GM23338 (cell line): Measurements from ENCODE around the gene HTR6. TPM values are rescaled to one million over a fixed set of nuclear protein-coding genes. Genes with fewer than 3 reads are reported as not detected.

ENCODE experiments used
- ATAC-seq: fragments of 200-7000 bp; cut with Tn5 transposase; 3 replicates; pipeline ENCODE4 v1.9.1; 2020
- DNase-seq: peaks from one replicate; pipeline ENCODE4 v3.0.0-alpha.2; 2015; ENCODE audit warnings: low spot score
- H2AFZ ChIP-seq: fragments of 200-600 bp; sonication (generic); 2 replicates; pipeline ENCODE4 v1.8.0; 2016; ENCODE audit warnings: antibody characterized with exemption, mild to moderate bottlenecking, moderate library complexity
- H3F3A ChIP-seq: fragments of 200-600 bp; sonication (generic); replicated peaks from 2 replicates; pipeline ENCODE4 v1.8.0; 2017; ENCODE audit warnings: antibody characterized with exemption, mixed run types, low read depth
- H3K27ac ChIP-seq: fragments of 200-600 bp; sonication (generic); 2 replicates; pipeline ENCODE4 v1.6.1; 2016; ENCODE audit warnings: low read depth
- H3K27me3 ChIP-seq: fragments of 200-600 bp; sonication (generic); 2 replicates; pipeline ENCODE4 v1.8.0; 2016; ENCODE audit warnings: mild to moderate bottlenecking, mixed run types, moderate library complexity; ENCODE audit not compliant: insufficient read depth
- H3K36me3 ChIP-seq: fragments of 200-600 bp; sonication (generic); 2 replicates; pipeline ENCODE4 v1.8.0; 2016; ENCODE audit warnings: mild to moderate bottlenecking; ENCODE audit not compliant: insufficient read depth
- H3K4me1 ChIP-seq: fragments of 200-600 bp; sonication (generic); 2 replicates; pipeline ENCODE4 v1.8.0; 2016; ENCODE audit warnings: mild to moderate bottlenecking, moderate library complexity; ENCODE audit not compliant: insufficient read depth
- H3K4me2 ChIP-seq: fragments of 200-600 bp; sonication (generic); 2 replicates; pipeline ENCODE4 v1.7.1; 2017; ENCODE audit warnings: mixed run types
- H3K4me3 ChIP-seq: fragments of 200-600 bp; sonication (generic); 2 replicates; pipeline ENCODE4 v1.6.1; 2016; ENCODE audit warnings: mixed run types
- H3K79me2 ChIP-seq: fragments of 200-600 bp; sonication (generic); replicated peaks from 2 replicates; pipeline ENCODE4 v1.8.0; 2017; ENCODE audit warnings: mild to moderate bottlenecking; ENCODE audit not compliant: insufficient read depth
- H3K9me2 ChIP-seq: fragments of 200-600 bp; sonication (generic); 2 replicates; pipeline ENCODE4 v1.8.0; 2017; ENCODE audit not compliant: insufficient read depth
- H4K20me1 ChIP-seq: fragments of 200-600 bp; sonication (generic); replicated peaks from 2 replicates; pipeline ENCODE4 v1.8.0; 2017; ENCODE audit warnings: mild to moderate bottlenecking; ENCODE audit not compliant: insufficient read depth
- H3K27ac Mint-ChIP-seq: 2 replicates; pipeline ENCODE4 v1.8.0; 2020; ENCODE audit warnings: inconsistent platforms, mild to moderate bottlenecking, moderate library complexity, mixed read lengths
- H3K27me3 Mint-ChIP-seq: 3 replicates; pipeline ENCODE4 v1.8.0; 2022; ENCODE audit warnings: low read depth, mild to moderate bottlenecking, moderate library complexity, mixed read lengths, inconsistent platforms; ENCODE audit not compliant: insufficient read depth, poor library complexity
- H3K36me3 Mint-ChIP-seq: 3 replicates; pipeline ENCODE4 v1.8.0; 2021; ENCODE audit warnings: low read depth, mild to moderate bottlenecking, inconsistent platforms, moderate library complexity, mixed read lengths
- H3K4me1 Mint-ChIP-seq: 3 replicates; pipeline ENCODE4 v1.8.0; 2020; ENCODE audit warnings: mild to moderate bottlenecking, inconsistent platforms, mixed read lengths
- H3K4me3 Mint-ChIP-seq: 3 replicates; pipeline ENCODE4 v1.8.0; 2021; ENCODE audit warnings: moderate library complexity, mild to moderate bottlenecking, inconsistent platforms, mixed read lengths
- H3K9me3 Mint-ChIP-seq: 3 replicates; pipeline ENCODE4 v1.8.0; 2020; ENCODE audit warnings: moderate library complexity, mild to moderate bottlenecking, inconsistent platforms, mixed read lengths
- CREB1 ChIP-seq: fragments of 250-450 bp; sonication (Bioruptor Pico); IDR thresholded peaks from 2 replicates; pipeline ENCODE4 v1.5.0; 2020; ENCODE audit warnings: low read depth, mild to moderate bottlenecking, moderate library complexity
- EZH2 ChIP-seq: fragments of 200-600 bp; sonication (generic); IDR thresholded peaks from one replicate; pipeline ENCODE4 v1.8.0; 2017; ENCODE audit warnings: antibody characterized with exemption, mild to moderate bottlenecking, low read depth; ENCODE audit not compliant: unreplicated experiment
- JUNB ChIP-seq: IDR thresholded peaks from one replicate; pipeline ENCODE4 v1.6.1; 2016; ENCODE audit warnings: antibody characterized with exemption; ENCODE audit not compliant: unreplicated experiment
- POLR2AphosphoS5 ChIP-seq: IDR thresholded peaks from 2 replicates; pipeline ENCODE4 v1.6.1; 2016; ENCODE audit warnings: antibody characterized with exemption, low read depth
- ZNF114 ChIP-seq: fragments of 250-450 bp; sonication (Bioruptor Pico); IDR thresholded peaks from 2 replicates; pipeline ENCODE4 v1.5.0; 2020; ENCODE audit warnings: mild to moderate bottlenecking, moderate library complexity
- polyA plus RNA-seq: library from polyadenylated mRNA; unstranded; fragments of >200 nt; fragmentation: Nextera tagmentation; extraction: Ambion mirVana; gene quantifications from 2 replicates; pipeline ENCODE4 v1.2.1, GENCODE V29; 2016
- total RNA-seq: library from RNA; depleted of rRNA; stranded (reverse); fragments of >200 nt; shearing (Covaris generic); gene quantifications from 2 replicates; pipeline ENCODE4 v1.2.3, GENCODE V29; 2014
- TF ChIP-seq, protein P1 (sequence below), 2 experiments: fragments of 200-600 bp in 1 of 2; sonication (generic) in 1 of 2; conservative IDR thresholded peaks; 2 replicates each; pipeline versions ENCODE4 v1.5.1 to v1.6.1; 2016 to 2017; ENCODE audit warnings: antibody characterized with exemption in 2 of 2, low read depth in 2 of 2, mild to moderate bottlenecking in 2 of 2, moderate library complexity in 1 of 2
- TF ChIP-seq, protein P2 (sequence below): IDR thresholded peaks from one replicate; pipeline ENCODE4 v1.6.1; 2018; ENCODE audit warnings: antibody characterized with exemption; ENCODE audit not compliant: unreplicated experiment
- TF ChIP-seq, protein P3 (sequence below): IDR thresholded peaks from 2 replicates; pipeline ENCODE4 v1.6.1; 2016; ENCODE audit warnings: antibody characterized with exemption
- TF ChIP-seq, protein P4 (sequence below): fragments of 250-450 bp; sonication (Bioruptor Pico); IDR thresholded peaks from 2 replicates; pipeline ENCODE4 v1.5.0; 2020; ENCODE audit warnings: mild to moderate bottlenecking, moderate library complexity

The HTR6 gene
- total and polyA plus RNA-seq, 2 experiments from 2014 or later: 0.26 to 0.66 TPM

- no peak overlapping the region; the same call in 1 of the 2 replicates for H3K4me3 ChIP-seq
- peak; percentile 44 for DNase-seq
- ATAC-seq: peak; percentile 89
- no peaks in the 10 kb centered on the region for H3K9me2 ChIP-seq
- 0 out of 3 replicates have a peak, but pooled peaks cover 10% of the 10 kb centered on the region for H3K36me3 Mint-ChIP-seq
- no peak overlapping the region for H2AFZ ChIP-seq
- H3K36me3 ChIP-seq: peaks cover 17% of the 10 kb centered on the region; the same call in 1 of the 2 replicates
- peak overlapping the region; percentile 64 for H3K27ac Mint-ChIP-seq
- peak overlapping the region; percentile 50 for H3K4me2 ChIP-seq
- peaks cover 15% of the 10 kb centered on the region for H3K4me1 Mint-ChIP-seq
- H3K79me2 ChIP-seq: peaks cover 49% of the 10 kb centered on the region
- H3K4me1 ChIP-seq: peaks cover 7% of the 10 kb centered on the region
- TF ChIP-seq POLR2AphosphoS5: no peak
- no peak for TF ChIP-seq EZH2
- TF ChIP-seq, protein P1, sequence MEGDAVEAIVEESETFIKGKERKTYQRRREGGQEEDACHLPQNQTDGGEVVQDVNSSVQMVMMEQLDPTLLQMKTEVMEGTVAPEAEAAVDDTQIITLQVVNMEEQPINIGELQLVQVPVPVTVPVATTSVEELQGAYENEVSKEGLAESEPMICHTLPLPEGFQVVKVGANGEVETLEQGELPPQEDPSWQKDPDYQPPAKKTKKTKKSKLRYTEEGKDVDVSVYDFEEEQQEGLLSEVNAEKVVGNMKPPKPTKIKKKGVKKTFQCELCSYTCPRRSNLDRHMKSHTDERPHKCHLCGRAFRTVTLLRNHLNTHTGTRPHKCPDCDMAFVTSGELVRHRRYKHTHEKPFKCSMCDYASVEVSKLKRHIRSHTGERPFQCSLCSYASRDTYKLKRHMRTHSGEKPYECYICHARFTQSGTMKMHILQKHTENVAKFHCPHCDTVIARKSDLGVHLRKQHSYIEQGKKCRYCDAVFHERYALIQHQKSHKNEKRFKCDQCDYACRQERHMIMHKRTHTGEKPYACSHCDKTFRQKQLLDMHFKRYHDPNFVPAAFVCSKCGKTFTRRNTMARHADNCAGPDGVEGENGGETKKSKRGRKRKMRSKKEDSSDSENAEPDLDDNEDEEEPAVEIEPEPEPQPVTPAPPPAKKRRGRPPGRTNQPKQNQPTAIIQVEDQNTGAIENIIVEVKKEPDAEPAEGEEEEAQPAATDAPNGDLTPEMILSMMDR (conservative IDR thresholded peaks at IDR 0.05; ENCODE audit: low read depth in 2 of 2): no peak
- no peak for TF ChIP-seq CREB1 (CRISPR knock-in tag)
- no peak for TF ChIP-seq JUNB
- TF ChIP-seq, protein P2, sequence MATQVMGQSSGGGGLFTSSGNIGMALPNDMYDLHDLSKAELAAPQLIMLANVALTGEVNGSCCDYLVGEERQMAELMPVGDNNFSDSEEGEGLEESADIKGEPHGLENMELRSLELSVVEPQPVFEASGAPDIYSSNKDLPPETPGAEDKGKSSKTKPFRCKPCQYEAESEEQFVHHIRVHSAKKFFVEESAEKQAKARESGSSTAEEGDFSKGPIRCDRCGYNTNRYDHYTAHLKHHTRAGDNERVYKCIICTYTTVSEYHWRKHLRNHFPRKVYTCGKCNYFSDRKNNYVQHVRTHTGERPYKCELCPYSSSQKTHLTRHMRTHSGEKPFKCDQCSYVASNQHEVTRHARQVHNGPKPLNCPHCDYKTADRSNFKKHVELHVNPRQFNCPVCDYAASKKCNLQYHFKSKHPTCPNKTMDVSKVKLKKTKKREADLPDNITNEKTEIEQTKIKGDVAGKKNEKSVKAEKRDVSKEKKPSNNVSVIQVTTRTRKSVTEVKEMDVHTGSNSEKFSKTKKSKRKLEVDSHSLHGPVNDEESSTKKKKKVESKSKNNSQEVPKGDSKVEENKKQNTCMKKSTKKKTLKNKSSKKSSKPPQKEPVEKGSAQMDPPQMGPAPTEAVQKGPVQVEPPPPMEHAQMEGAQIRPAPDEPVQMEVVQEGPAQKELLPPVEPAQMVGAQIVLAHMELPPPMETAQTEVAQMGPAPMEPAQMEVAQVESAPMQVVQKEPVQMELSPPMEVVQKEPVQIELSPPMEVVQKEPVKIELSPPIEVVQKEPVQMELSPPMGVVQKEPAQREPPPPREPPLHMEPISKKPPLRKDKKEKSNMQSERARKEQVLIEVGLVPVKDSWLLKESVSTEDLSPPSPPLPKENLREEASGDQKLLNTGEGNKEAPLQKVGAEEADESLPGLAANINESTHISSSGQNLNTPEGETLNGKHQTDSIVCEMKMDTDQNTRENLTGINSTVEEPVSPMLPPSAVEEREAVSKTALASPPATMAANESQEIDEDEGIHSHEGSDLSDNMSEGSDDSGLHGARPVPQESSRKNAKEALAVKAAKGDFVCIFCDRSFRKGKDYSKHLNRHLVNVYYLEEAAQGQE: no peak
- TF ChIP-seq, protein P3, sequence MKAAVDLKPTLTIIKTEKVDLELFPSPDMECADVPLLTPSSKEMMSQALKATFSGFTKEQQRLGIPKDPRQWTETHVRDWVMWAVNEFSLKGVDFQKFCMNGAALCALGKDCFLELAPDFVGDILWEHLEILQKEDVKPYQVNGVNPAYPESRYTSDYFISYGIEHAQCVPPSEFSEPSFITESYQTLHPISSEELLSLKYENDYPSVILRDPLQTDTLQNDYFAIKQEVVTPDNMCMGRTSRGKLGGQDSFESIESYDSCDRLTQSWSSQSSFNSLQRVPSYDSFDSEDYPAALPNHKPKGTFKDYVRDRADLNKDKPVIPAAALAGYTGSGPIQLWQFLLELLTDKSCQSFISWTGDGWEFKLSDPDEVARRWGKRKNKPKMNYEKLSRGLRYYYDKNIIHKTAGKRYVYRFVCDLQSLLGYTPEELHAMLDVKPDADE: no peak
- TF ChIP-seq, protein P4, sequence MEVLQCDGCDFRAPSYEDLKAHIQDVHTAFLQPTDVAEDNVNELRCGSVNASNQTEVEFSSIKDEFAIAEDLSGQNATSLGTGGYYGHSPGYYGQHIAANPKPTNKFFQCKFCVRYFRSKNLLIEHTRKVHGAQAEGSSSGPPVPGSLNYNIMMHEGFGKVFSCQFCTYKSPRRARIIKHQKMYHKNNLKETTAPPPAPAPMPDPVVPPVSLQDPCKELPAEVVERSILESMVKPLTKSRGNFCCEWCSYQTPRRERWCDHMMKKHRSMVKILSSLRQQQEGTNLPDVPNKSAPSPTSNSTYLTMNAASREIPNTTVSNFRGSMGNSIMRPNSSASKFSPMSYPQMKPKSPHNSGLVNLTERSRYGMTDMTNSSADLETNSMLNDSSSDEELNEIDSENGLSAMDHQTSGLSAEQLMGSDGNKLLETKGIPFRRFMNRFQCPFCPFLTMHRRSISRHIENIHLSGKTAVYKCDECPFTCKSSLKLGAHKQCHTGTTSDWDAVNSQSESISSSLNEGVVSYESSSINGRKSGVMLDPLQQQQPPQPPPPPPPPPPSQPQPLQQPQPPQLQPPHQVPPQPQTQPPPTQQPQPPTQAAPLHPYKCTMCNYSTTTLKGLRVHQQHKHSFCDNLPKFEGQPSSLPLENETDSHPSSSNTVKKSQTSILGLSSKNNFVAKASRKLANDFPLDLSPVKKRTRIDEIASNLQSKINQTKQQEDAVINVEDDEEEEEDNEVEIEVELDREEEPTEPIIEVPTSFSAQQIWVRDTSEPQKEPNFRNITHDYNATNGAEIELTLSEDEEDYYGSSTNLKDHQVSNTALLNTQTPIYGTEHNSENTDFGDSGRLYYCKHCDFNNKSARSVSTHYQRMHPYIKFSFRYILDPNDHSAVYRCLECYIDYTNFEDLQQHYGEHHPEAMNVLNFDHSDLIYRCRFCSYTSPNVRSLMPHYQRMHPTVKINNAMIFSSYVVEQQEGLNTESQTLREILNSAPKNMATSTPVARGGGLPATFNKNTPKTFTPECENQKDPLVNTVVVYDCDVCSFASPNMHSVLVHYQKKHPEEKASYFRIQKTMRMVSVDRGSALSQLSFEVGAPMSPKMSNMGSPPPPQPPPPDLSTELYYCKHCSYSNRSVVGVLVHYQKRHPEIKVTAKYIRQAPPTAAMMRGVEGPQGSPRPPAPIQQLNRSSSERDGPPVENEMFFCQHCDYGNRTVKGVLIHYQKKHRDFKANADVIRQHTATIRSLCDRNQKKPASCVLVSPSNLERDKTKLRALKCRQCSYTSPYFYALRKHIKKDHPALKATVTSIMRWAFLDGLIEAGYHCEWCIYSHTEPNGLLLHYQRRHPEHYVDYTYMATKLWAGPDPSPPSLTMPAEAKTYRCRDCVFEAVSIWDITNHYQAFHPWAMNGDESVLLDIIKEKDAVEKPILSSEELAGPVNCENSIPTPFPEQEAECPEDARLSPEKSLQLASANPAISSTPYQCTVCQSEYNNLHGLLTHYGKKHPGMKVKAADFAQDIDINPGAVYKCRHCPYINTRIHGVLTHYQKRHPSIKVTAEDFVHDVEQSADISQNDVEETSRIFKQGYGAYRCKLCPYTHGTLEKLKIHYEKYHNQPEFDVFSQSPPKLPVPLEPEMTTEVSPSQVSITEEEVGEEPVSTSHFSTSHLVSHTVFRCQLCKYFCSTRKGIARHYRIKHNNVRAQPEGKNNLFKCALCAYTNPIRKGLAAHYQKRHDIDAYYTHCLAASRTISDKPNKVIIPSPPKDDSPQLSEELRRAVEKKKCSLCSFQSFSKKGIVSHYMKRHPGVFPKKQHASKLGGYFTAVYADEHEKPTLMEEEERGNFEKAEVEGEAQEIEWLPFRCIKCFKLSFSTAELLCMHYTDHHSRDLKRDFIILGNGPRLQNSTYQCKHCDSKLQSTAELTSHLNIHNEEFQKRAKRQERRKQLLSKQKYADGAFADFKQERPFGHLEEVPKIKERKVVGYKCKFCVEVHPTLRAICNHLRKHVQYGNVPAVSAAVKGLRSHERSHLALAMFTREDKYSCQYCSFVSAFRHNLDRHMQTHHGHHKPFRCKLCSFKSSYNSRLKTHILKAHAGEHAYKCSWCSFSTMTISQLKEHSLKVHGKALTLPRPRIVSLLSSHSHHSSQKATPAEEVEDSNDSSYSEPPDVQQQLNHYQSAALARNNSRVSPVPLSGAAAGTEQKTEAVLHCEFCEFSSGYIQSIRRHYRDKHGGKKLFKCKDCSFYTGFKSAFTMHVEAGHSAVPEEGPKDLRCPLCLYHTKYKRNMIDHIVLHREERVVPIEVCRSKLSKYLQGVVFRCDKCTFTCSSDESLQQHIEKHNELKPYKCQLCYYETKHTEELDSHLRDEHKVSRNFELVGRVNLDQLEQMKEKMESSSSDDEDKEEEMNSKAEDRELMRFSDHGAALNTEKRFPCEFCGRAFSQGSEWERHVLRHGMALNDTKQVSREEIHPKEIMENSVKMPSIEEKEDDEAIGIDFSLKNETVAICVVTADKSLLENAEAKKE (CRISPR knock-in tag): no peak
- TF ChIP-seq ZNF114: no peak
- H3F3A ChIP-seq: no peaks in the 10 kb centered on the region
- H3K9me3 Mint-ChIP-seq: no peaks in the 10 kb centered on the region
- peaks cover 12% of the 10 kb centered on the region; the same call in 1 of the 2 replicates for H4K20me1 ChIP-seq
- H3K27ac ChIP-seq: no peak overlapping the region
- H3K27me3 ChIP-seq: no peaks in the 10 kb centered on the region
- H3K4me3 Mint-ChIP-seq: peak overlapping the region; percentile 45; the same call in 2 of the 3 replicates
- no peaks in the 10 kb centered on the region for H3K27me3 Mint-ChIP-seq
These were observed 44.8 kb upstream of the HTR6 start for GRCh38 chr1:19619697-19620384.
